ENCODE measurements around the gene SLC17A9. TPM values are rescaled to one million over a fixed set of nuclear protein-coding genes. Genes with fewer than 3 reads are reported as not detected.

Gene SLC17A9
- total and polyA plus RNA-seq, 10 of the 15 experiments (the other 5 are each of a cell fraction or from before 2014, with no cell fraction given) = 0.72 to 74.1 (median 29.4) TPM

DNA sequence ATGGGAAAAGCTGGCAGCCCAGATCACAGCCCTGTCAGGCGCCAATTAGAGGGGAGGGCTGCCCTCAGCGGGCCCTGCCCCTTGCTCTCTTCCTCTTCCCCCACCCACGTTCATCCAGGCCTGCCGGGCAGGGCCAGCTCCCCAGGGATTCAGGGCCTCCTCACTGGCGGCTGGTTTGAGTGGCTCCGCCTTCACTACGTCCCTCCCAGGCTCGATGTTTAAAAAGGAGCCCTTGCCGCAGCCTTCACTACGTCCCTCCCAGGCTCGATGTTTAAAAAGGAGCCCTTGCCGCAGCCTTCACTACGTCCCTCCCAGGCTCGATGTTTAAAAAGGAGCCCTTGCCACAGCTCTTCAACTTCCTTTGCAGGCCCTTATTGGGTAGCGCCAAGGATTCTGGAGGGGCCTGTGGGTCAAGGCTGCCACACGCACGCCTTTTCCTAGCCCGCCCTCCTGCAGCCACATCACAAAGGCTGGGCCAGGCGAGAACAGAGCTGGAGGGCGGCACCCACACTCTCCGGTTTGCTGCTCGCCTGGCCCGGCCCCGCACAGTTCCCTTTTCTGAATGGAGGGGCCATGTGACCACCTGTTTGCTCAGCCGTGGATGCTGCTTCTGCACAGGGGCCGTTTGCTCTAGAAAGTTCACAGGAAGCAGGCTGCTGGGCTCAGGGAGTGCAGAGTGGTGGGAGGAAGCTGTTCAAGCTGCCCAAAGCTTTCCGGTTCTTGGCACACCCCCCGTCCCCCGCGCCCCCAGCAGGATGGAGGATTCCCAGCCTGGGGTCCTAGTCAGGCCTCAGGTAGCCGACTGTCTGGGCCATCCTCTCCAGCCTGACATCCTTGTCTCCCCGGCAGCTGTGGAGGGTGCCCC lies 1.6 kb downstream of the SLC17A9 start (continued):
- TF ChIP-seq, protein P1, sequence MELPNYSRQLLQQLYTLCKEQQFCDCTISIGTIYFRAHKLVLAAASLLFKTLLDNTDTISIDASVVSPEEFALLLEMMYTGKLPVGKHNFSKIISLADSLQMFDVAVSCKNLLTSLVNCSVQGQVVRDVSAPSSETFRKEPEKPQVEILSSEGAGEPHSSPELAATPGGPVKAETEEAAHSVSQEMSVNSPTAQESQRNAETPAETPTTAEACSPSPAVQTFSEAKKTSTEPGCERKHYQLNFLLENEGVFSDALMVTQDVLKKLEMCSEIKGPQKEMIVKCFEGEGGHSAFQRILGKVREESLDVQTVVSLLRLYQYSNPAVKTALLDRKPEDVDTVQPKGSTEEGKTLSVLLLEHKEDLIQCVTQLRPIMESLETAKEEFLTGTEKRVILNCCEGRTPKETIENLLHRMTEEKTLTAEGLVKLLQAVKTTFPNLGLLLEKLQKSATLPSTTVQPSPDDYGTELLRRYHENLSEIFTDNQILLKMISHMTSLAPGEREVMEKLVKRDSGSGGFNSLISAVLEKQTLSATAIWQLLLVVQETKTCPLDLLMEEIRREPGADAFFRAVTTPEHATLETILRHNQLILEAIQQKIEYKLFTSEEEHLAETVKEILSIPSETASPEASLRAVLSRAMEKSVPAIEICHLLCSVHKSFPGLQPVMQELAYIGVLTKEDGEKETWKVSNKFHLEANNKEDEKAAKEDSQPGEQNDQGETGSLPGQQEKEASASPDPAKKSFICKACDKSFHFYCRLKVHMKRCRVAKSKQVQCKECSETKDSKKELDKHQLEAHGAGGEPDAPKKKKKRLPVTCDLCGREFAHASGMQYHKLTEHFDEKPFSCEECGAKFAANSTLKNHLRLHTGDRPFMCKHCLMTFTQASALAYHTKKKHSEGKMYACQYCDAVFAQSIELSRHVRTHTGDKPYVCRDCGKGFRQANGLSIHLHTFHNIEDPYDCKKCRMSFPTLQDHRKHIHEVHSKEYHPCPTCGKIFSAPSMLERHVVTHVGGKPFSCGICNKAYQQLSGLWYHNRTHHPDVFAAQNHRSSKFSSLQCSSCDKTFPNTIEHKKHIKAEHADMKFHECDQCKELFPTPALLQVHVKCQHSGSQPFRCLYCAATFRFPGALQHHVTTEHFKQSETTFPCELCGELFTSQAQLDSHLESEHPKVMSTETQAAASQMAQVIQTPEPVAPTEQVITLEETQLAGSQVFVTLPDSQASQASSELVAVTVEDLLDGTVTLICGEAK (IDR thresholded peaks at IDR 0.05; ENCODE audit: borderline replicate concordance) = peak; percentile 21; the same call in 1 of the 2 replicates
- TF ChIP-seq MEF2B (IDR thresholded peaks at IDR 0.05; ENCODE audit: partially characterized antibody, poor library complexity, severe bottlenecking) (peak; percentile 97), TCF7 (IDR thresholded peaks at IDR 0.05; ENCODE audit: borderline replicate concordance) (peak; percentile 44; the same call in 1 of the 2 replicates), ASH2L (IDR thresholded peaks at IDR 0.05; ENCODE audit: borderline replicate concordance, low read depth) (no peak), YY1 (IDR thresholded peaks at IDR 0.05; ENCODE audit: low read depth, low read length) (peak; percentile 46; the same call in 1 of the 2 replicates), MTA3 (IDR thresholded peaks at IDR 0.05; ENCODE audit: borderline replicate concordance, low read length) (peak; percentile 42; the same call in 1 of the 2 replicates), NFYB (IDR thresholded peaks at IDR 0.05; ENCODE audit: insufficient read depth, low read depth, low read length) (0 out of 2 replicates have a peak, but pooled peaks have one; percentile 51), PAX5 (IDR thresholded peaks at IDR 0.05; ENCODE audit: borderline replicate concordance, low read depth, low read length) (peak; percentile 57; the same call in 1 of the 2 replicates), EP300 (IDR thresholded peaks at IDR 0.05; ENCODE audit: borderline replicate concordance in 1 of 2, control insufficient read depth in 1 of 2, low read depth in 2 of 2, low read length in 2 of 2) (peak; percentile 11 to 50; a peak in 1 of 4 replicates), HDGF (IDR thresholded peaks at IDR 0.05) (0 out of 2 replicates have a peak, but pooled peaks have one; percentile 21), POLR2AphosphoS2 (IDR thresholded peaks at IDR 0.05; ENCODE audit: low read depth, low read length) (no peak), MLLT1 (IDR thresholded peaks at IDR 0.05) (peak; percentile 59)
- TF ChIP-seq, protein P2, sequence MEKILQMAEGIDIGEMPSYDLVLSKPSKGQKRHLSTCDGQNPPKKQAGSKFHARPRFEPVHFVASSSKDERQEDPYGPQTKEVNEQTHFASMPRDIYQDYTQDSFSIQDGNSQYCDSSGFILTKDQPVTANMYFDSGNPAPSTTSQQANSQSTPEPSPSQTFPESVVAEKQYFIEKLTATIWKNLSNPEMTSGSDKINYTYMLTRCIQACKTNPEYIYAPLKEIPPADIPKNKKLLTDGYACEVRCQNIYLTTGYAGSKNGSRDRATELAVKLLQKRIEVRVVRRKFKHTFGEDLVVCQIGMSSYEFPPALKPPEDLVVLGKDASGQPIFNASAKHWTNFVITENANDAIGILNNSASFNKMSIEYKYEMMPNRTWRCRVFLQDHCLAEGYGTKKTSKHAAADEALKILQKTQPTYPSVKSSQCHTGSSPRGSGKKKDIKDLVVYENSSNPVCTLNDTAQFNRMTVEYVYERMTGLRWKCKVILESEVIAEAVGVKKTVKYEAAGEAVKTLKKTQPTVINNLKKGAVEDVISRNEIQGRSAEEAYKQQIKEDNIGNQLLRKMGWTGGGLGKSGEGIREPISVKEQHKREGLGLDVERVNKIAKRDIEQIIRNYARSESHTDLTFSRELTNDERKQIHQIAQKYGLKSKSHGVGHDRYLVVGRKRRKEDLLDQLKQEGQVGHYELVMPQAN (conservative IDR thresholded peaks at IDR 0.05) = peak; percentile 40
- TF ChIP-seq, protein P3, sequence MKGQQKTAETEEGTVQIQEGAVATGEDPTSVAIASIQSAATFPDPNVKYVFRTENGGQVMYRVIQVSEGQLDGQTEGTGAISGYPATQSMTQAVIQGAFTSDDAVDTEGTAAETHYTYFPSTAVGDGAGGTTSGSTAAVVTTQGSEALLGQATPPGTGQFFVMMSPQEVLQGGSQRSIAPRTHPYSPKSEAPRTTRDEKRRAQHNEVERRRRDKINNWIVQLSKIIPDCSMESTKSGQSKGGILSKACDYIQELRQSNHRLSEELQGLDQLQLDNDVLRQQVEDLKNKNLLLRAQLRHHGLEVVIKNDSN (IDR thresholded peaks at IDR 0.05; ENCODE audit: borderline replicate concordance, extremely low read length, insufficient read depth, low read depth, low read length) = peak; percentile 87
